K562 (cell line): ENCODE results near the gene CPLX1. TPM values are rescaled to one million over a fixed set of nuclear protein-coding genes. Genes with fewer than 3 reads are reported as not detected.

Source experiments
- BHLHE40 ChIP-seq: IDR thresholded peaks from 2 replicates; pipeline ENCODE4 v1.6.1; 2011; ENCODE audit warnings: low read length, improper control_type of control experiment
- FOXA1 ChIP-seq: fragments of 450-650 bp; IDR thresholded peaks from 2 replicates; pipeline ENCODE4 v1.6.1; 2016; ENCODE audit warnings: mild to moderate bottlenecking, borderline replicate concordance
- JUND ChIP-seq, 2 experiments: IDR thresholded peaks; 2 replicates in 1 of 2; 3 replicates in 1 of 2; pipeline ENCODE4 v1.6.1; 2011; ENCODE audit warnings: borderline replicate concordance in 2 of 2, low read depth in 2 of 2, low read length in 2 of 2, improper control_type of control experiment in 1 of 2, missing biosample characterization in 1 of 2, missing genetic modification characterization in 1 of 2, missing genetic modification reagents in 1 of 2
- MNT ChIP-seq, 2 experiments: fragments of 450-650 bp; conservative IDR thresholded peaks; 2 replicates each; pipeline ENCODE4 v1.6.1; 2017; ENCODE audit warnings: mild to moderate bottlenecking in 2 of 2, moderate library complexity in 2 of 2
- RAD21 ChIP-seq, 2 experiments: fragments of 250-450 bp in 1 of 2; fragments of 450-650 bp in 1 of 2; sonication (Bioruptor Pico) in 1 of 2; formaldehyde crosslinking in 1 of 2; IDR thresholded peaks in 1 of 2; conservative IDR thresholded peaks in 1 of 2; 2 replicates each; pipeline versions ENCODE4 v1.4.0 to v1.8.0; 2020 to 2022; ENCODE audit warnings: mild to moderate bottlenecking in 2 of 2, moderate library complexity in 1 of 2
- REST ChIP-seq, 2 experiments: fragments of 450-650 bp; formaldehyde crosslinking in 1 of 2; IDR thresholded peaks; 2 replicates each; pipeline versions ENCODE4 v1.4.0 to v1.6.1; 2014 to 2020; ENCODE audit warnings: mild to moderate bottlenecking in 2 of 2, borderline replicate concordance in 1 of 2, low read depth in 1 of 2
- SMC3 ChIP-seq: conservative IDR thresholded peaks from 2 replicates; pipeline ENCODE4 v1.6.1; 2011; ENCODE audit warnings: low read depth, low read length, improper control_type of control experiment; ENCODE audit not compliant: insufficient read depth
- ZBTB2 ChIP-seq: fragments of 450-650 bp; IDR thresholded peaks from 2 replicates; pipeline ENCODE4 v1.6.1; 2016; ENCODE audit warnings: antibody characterized with exemption
- ZFX ChIP-seq: sonication (generic); formaldehyde crosslinking; IDR thresholded peaks from 2 replicates; pipeline ENCODE4 v1.8.0; 2022; ENCODE audit warnings: mild to moderate bottlenecking, missing genetic modification reagents, moderate library complexity
- ZNF592 ChIP-seq: fragments of 450-650 bp; IDR thresholded peaks from 2 replicates; pipeline ENCODE4 v1.6.1; 2017; ENCODE audit warnings: antibody characterized with exemption, mild to moderate bottlenecking
- polyA plus RNA-seq, 8 experiments: library from polyadenylated mRNA; depleted of rRNA in 4 of 8; stranded (reverse) in 5 of 8; unstranded in 3 of 8; fragments of >200 nt; fragmentation: Nextera tagmentation in 2 of 8; fragmentation: Illumina TruSeq in 1 of 8; extraction: Ambion mirVana in 2 of 8; extraction: Trizol in 1 of 8; gene quantifications; 2 replicates each; pipeline versions ENCODE4 v1.2.1 to v1.2.3, GENCODE V29; 2011 to 2014; ENCODE audit warnings: inconsistent platforms in 1 of 8, missing spikeins in 1 of 8
- total RNA-seq, 7 experiments: library from RNA; depleted of rRNA in 6 of 7; stranded (reverse); fragments of >200 nt in 6 of 7; fragmentation: Illumina TruSeq in 2 of 7; extraction: Trizol in 2 of 7; gene quantifications; 2 replicates each; pipeline versions ENCODE4 v1.2.1 to v1.2.3, GENCODE V29; 2011 to 2021; ENCODE audit warnings: low replicate concordance in 1 of 7

Gene CPLX1
- total and polyA plus RNA-seq, 9 of the 15 experiments (the other 6 are each of a cell fraction or from before 2014, with no cell fraction given) = 0.03 to 3.3 (median 0.17) TPM; not detected in 2

GRCh38 chr4:742742-743311 lies 83.1 kb downstream of the CPLX1 start (continued):
- no peak for TF ChIP-seq ZNF592
- 0 out of 2 replicates have a peak, but pooled peaks have one; percentile 20 for TF ChIP-seq JUND (IDR thresholded peaks at IDR 0.05; ENCODE audit: borderline replicate concordance, low read depth, low read length)
- no peak for TF ChIP-seq JUND (tag; IDR thresholded peaks at IDR 0.05; ENCODE audit: borderline replicate concordance, low read depth, low read length)
- peak; percentile 69 for TF ChIP-seq REST (IDR thresholded peaks at IDR 0.05; ENCODE audit: borderline replicate concordance)
- no peak for TF ChIP-seq REST (CRISPR knock-in tag; IDR thresholded peaks at IDR 0.05; ENCODE audit: low read depth)
- peak; percentile 89 for TF ChIP-seq SMC3
- no peak for TF ChIP-seq FOXA1
- peak; percentile 48 to 80 for TF ChIP-seq RAD21 (CRISPR knock-in tag; conservative IDR thresholded peaks at IDR 0.05 in 1 of 2, IDR thresholded peaks at IDR 0.05 in 1 of 2)
- TF ChIP-seq BHLHE40 = no peak
- TF ChIP-seq MNT (conservative IDR thresholded peaks at IDR 0.05) = no peak
- no peak for TF ChIP-seq ZFX (CRISPR knock-in tag)
- no peak for TF ChIP-seq ZBTB2
